GM23338 (cell line): ENCODE results near the gene YPEL1. TPM values are rescaled to one million over a fixed set of nuclear protein-coding genes. Genes with fewer than 3 reads are reported as not detected.

Experiments used
- ATAC-seq: fragments of 200-7000 bp; cut with Tn5 transposase; 3 replicates; pipeline ENCODE4 v1.9.1; 2020
- DNase-seq: peaks from one replicate; pipeline ENCODE4 v3.0.0-alpha.2; 2015; ENCODE audit warnings: low spot score
- H2AFZ ChIP-seq: fragments of 200-600 bp; sonication (generic); 2 replicates; pipeline ENCODE4 v1.8.0; 2016; ENCODE audit warnings: antibody characterized with exemption, mild to moderate bottlenecking, moderate library complexity
- H3F3A ChIP-seq: fragments of 200-600 bp; sonication (generic); replicated peaks from 2 replicates; pipeline ENCODE4 v1.8.0; 2017; ENCODE audit warnings: antibody characterized with exemption, mixed run types, low read depth
- H3K27ac ChIP-seq: fragments of 200-600 bp; sonication (generic); 2 replicates; pipeline ENCODE4 v1.6.1; 2016; ENCODE audit warnings: low read depth
- H3K27me3 ChIP-seq: fragments of 200-600 bp; sonication (generic); 2 replicates; pipeline ENCODE4 v1.8.0; 2016; ENCODE audit warnings: mild to moderate bottlenecking, mixed run types, moderate library complexity; ENCODE audit not compliant: insufficient read depth
- H3K36me3 ChIP-seq: fragments of 200-600 bp; sonication (generic); 2 replicates; pipeline ENCODE4 v1.8.0; 2016; ENCODE audit warnings: mild to moderate bottlenecking; ENCODE audit not compliant: insufficient read depth
- H3K4me1 ChIP-seq: fragments of 200-600 bp; sonication (generic); 2 replicates; pipeline ENCODE4 v1.8.0; 2016; ENCODE audit warnings: mild to moderate bottlenecking, moderate library complexity; ENCODE audit not compliant: insufficient read depth
- H3K4me2 ChIP-seq: fragments of 200-600 bp; sonication (generic); 2 replicates; pipeline ENCODE4 v1.7.1; 2017; ENCODE audit warnings: mixed run types
- H3K4me3 ChIP-seq: fragments of 200-600 bp; sonication (generic); 2 replicates; pipeline ENCODE4 v1.6.1; 2016; ENCODE audit warnings: mixed run types
- H3K79me2 ChIP-seq: fragments of 200-600 bp; sonication (generic); replicated peaks from 2 replicates; pipeline ENCODE4 v1.8.0; 2017; ENCODE audit warnings: mild to moderate bottlenecking; ENCODE audit not compliant: insufficient read depth
- H3K9me2 ChIP-seq: fragments of 200-600 bp; sonication (generic); 2 replicates; pipeline ENCODE4 v1.8.0; 2017; ENCODE audit not compliant: insufficient read depth
- H4K20me1 ChIP-seq: fragments of 200-600 bp; sonication (generic); replicated peaks from 2 replicates; pipeline ENCODE4 v1.8.0; 2017; ENCODE audit warnings: mild to moderate bottlenecking; ENCODE audit not compliant: insufficient read depth
- H3K27ac Mint-ChIP-seq: 2 replicates; pipeline ENCODE4 v1.8.0; 2020; ENCODE audit warnings: inconsistent platforms, mild to moderate bottlenecking, moderate library complexity, mixed read lengths
- H3K27me3 Mint-ChIP-seq: 3 replicates; pipeline ENCODE4 v1.8.0; 2022; ENCODE audit warnings: low read depth, mild to moderate bottlenecking, moderate library complexity, mixed read lengths, inconsistent platforms; ENCODE audit not compliant: insufficient read depth, poor library complexity
- H3K36me3 Mint-ChIP-seq: 3 replicates; pipeline ENCODE4 v1.8.0; 2021; ENCODE audit warnings: low read depth, mild to moderate bottlenecking, inconsistent platforms, moderate library complexity, mixed read lengths
- H3K4me1 Mint-ChIP-seq: 3 replicates; pipeline ENCODE4 v1.8.0; 2020; ENCODE audit warnings: mild to moderate bottlenecking, inconsistent platforms, mixed read lengths
- H3K4me3 Mint-ChIP-seq: 3 replicates; pipeline ENCODE4 v1.8.0; 2021; ENCODE audit warnings: moderate library complexity, mild to moderate bottlenecking, inconsistent platforms, mixed read lengths
- H3K9me3 Mint-ChIP-seq: 3 replicates; pipeline ENCODE4 v1.8.0; 2020; ENCODE audit warnings: moderate library complexity, mild to moderate bottlenecking, inconsistent platforms, mixed read lengths
- CREB1 ChIP-seq: fragments of 250-450 bp; sonication (Bioruptor Pico); IDR thresholded peaks from 2 replicates; pipeline ENCODE4 v1.5.0; 2020; ENCODE audit warnings: low read depth, mild to moderate bottlenecking, moderate library complexity
- CTCF ChIP-seq, 2 experiments: fragments of 200-600 bp in 1 of 2; sonication (generic) in 1 of 2; conservative IDR thresholded peaks; 2 replicates each; pipeline versions ENCODE4 v1.5.1 to v1.6.1; 2016 to 2017; ENCODE audit warnings: antibody characterized with exemption in 2 of 2, low read depth in 2 of 2, mild to moderate bottlenecking in 2 of 2, moderate library complexity in 1 of 2
- JUNB ChIP-seq: IDR thresholded peaks from one replicate; pipeline ENCODE4 v1.6.1; 2016; ENCODE audit warnings: antibody characterized with exemption; ENCODE audit not compliant: unreplicated experiment
- NANOG ChIP-seq: IDR thresholded peaks from 2 replicates; pipeline ENCODE4 v1.6.1; 2016; ENCODE audit warnings: antibody characterized with exemption, borderline replicate concordance
- POLR2AphosphoS5 ChIP-seq: IDR thresholded peaks from 2 replicates; pipeline ENCODE4 v1.6.1; 2016; ENCODE audit warnings: antibody characterized with exemption, low read depth
- STAT1 ChIP-seq: IDR thresholded peaks from one replicate; pipeline ENCODE4 v1.6.1; 2016; ENCODE audit warnings: antibody characterized with exemption; ENCODE audit not compliant: unreplicated experiment
- ZNF462 ChIP-seq: fragments of 250-450 bp; sonication (Bioruptor Pico); IDR thresholded peaks from 2 replicates; pipeline ENCODE4 v1.5.0; 2020; ENCODE audit warnings: mild to moderate bottlenecking, moderate library complexity
- polyA plus RNA-seq: library from polyadenylated mRNA; unstranded; fragments of >200 nt; fragmentation: Nextera tagmentation; extraction: Ambion mirVana; gene quantifications from 2 replicates; pipeline ENCODE4 v1.2.1, GENCODE V29; 2016
- total RNA-seq: library from RNA; depleted of rRNA; stranded (reverse); fragments of >200 nt; shearing (Covaris generic); gene quantifications from 2 replicates; pipeline ENCODE4 v1.2.3, GENCODE V29; 2014

YPEL1 gene
- total and polyA plus RNA-seq, 2 experiments from 2014 or later = 4.4 to 6.0 TPM

GRCh38 chr22:21651521-21652009 is 84.0 kb downstream of the YPEL1 start:
- Mint-ChIP-seq H3K4me3 (peak overlapping the region; percentile 94), H3K4me1 (peaks cover 24% of the 10 kb centered on the region), H3K9me3 (no peaks in the 10 kb centered on the region), H3K27me3 (peaks cover 8% of the 10 kb centered on the region), H3K27ac (peak overlapping the region; percentile 97), H3K36me3 (peaks cover 32% of the 10 kb centered on the region)
- Histone ChIP-seq H3K9me2 (no peaks in the 10 kb centered on the region), H2AFZ (peak overlapping the region; percentile 95), H3K4me2 (peak overlapping the region; percentile 87), H3K4me1 (peaks cover 21% of the 10 kb centered on the region), H4K20me1 (no peaks in the 10 kb centered on the region; the same call in 1 of the 2 replicates), H3K27me3 (no peaks in the 10 kb centered on the region), H3F3A (peaks cover 36% of the 10 kb centered on the region), H3K4me3 (peak overlapping the region; percentile 62), H3K36me3 (peaks cover 13% of the 10 kb centered on the region; the same call in 1 of the 2 replicates), H3K79me2 (peaks cover 7% of the 10 kb centered on the region), H3K27ac (peak overlapping the region; percentile 88)
- TF ChIP-seq CREB1 (no peak), NANOG (no peak), ZNF462 (CRISPR knock-in tag) (no peak), CTCF (conservative IDR thresholded peaks at IDR 0.05; ENCODE audit: low read depth in 2 of 2) (no peak), STAT1 (no peak), JUNB (no peak), POLR2AphosphoS5 (no peak; the same call in 1 of the 2 replicates)
- DNase-seq (no peak), ATAC-seq (peak; percentile 10)
